ENCODE results near the gene GABPB1.

GABPB1 gene

DNA sequence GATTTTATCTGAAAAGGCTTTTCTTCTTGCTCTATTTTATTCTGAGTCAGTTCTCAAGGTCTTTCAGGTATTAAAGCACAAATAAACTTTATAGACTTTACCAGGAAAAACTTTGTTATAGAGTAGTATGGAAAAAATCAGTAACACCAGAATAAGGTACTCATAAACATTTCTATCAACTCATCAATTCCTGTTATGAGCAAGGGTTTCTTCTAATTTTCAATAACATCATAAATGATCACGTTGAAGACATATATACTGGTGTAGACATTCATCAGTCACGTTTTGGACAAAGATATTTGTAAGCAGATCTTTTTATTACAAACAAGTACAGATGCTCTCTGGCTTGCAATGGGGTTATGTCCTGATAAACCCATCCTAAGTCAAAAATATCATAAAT is 79.9 kb downstream of the GABPB1 start:
- Histone ChIP-seq H3K9ac (ENCODE audit: low read length) (no peak overlapping the region), H3K79me2 (ENCODE audit: low read length) (no peaks in the 10 kb centered on the region), H3K4me1 (ENCODE audit: low read length) (no peaks in the 10 kb centered on the region), H3K27me3 (ENCODE audit: low read depth, low read length) (no peaks in the 10 kb centered on the region), H3K9me3 (ENCODE audit: insufficient read depth, low read length) (no peaks in the 10 kb centered on the region), H4K20me1 (ENCODE audit: insufficient read depth, low read length) (no peaks in the 10 kb centered on the region), H3K27ac (ENCODE audit: low read length) (no peak overlapping the region), H3K4me3 (ENCODE audit: low read length) (no peak overlapping the region), H2AFZ (ENCODE audit: low read depth, low read length) (no peak overlapping the region), H3K4me2 (ENCODE audit: low read length) (no peak overlapping the region), H3K36me3 (replicated peaks; ENCODE audit: low read depth, low read length) (no peaks in the 10 kb centered on the region)
- TF ChIP-seq CTCF (IDR thresholded peaks at IDR 0.05; ENCODE audit: low read depth, low read length) (no peak), EZH2phosphoT487 (IDR thresholded peaks at IDR 0.05; ENCODE audit: low read depth) (no peak)

- Histone ChIP-seq H3K4me1 (ENCODE audit: low read length) (no peaks in the 10 kb centered on the region), H3K27me3 (ENCODE audit: low read depth, low read length) (peaks cover 9% of the 10 kb centered on the region; the same call in 1 of the 2 replicates), H3K9me3 (ENCODE audit: insufficient read depth, low read length) (no peaks in the 10 kb centered on the region), H3K79me2 (ENCODE audit: low read length) (no peaks in the 10 kb centered on the region), H2AFZ (ENCODE audit: low read depth, low read length) (no peak overlapping the region), H3K9ac (ENCODE audit: low read length) (no peak overlapping the region), H4K20me1 (ENCODE audit: insufficient read depth, low read length) (no peaks in the 10 kb centered on the region), H3K36me3 (replicated peaks; ENCODE audit: low read depth, low read length) (no peaks in the 10 kb centered on the region), H3K27ac (ENCODE audit: low read length) (no peak overlapping the region), H3K4me3 (ENCODE audit: low read length) (no peak overlapping the region), H3K4me2 (ENCODE audit: low read length) (no peak overlapping the region)
- no peak for TF ChIP-seq CTCF (IDR thresholded peaks at IDR 0.05; ENCODE audit: low read depth, low read length)
- TF ChIP-seq EZH2phosphoT487 (IDR thresholded peaks at IDR 0.05; ENCODE audit: low read depth), result no peak
These were observed 87.4 kb downstream of the GABPB1 start for GRCh38 chr15:50267577-50267976.

DNA sequence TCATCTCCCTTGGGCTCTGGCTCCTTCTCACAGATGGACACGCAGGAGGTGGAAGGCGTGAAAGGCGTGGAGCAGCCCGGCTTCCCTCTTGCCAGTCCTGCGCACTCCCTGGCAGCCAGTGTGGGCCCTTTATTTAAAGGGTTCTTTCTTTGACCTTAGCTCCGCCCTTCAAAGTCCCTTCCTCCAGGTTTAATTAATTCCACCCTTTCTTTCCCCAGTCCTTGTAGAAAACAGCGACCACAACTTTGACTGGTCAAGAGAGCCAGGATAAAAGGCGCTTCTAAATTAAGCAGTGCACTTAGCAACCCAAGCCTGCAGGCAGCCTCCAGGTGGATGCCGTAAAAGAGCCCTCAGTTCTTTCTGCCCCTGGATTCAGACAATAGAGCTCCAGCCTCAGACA is 89.4 kb downstream of the GABPB1 start, which contains the start of gene HDC:
TSS of gene HDC (minus strand) at position 107 of the 400 bp plus-strand sequence. CDS start at position 4, 103 bp downstream.
- no peaks in the 10 kb centered on the region for H3K79me2 ChIP-seq (ENCODE audit: low read length)
- H4K20me1 ChIP-seq (ENCODE audit: insufficient read depth, low read length), result no peaks in the 10 kb centered on the region
- peaks cover 9% of the 10 kb centered on the region; the same call in 1 of the 2 replicates for H3K27me3 ChIP-seq (ENCODE audit: low read depth, low read length)
- no peaks in the 10 kb centered on the region for H3K36me3 ChIP-seq (replicated peaks; ENCODE audit: low read depth, low read length)
- 0 out of 2 replicates have a peak, but pooled peaks cover under 1% of the 10 kb centered on the region for H3K4me1 ChIP-seq (ENCODE audit: low read length)
- no peak within 1 kb of the TSS for H3K4me2 ChIP-seq (ENCODE audit: low read length)
- no peak for TF ChIP-seq EZH2phosphoT487 (IDR thresholded peaks at IDR 0.05; ENCODE audit: low read depth)
- TF ChIP-seq CTCF (IDR thresholded peaks at IDR 0.05; ENCODE audit: low read depth, low read length), result no peak
- H3K9me3 ChIP-seq (ENCODE audit: insufficient read depth, low read length), result no peaks in the 10 kb centered on the region
- no peak within 1 kb of the TSS for H2AFZ ChIP-seq (ENCODE audit: low read depth, low read length)
- no peak within 1 kb of the TSS for H3K27ac ChIP-seq (ENCODE audit: low read length)
- H3K9ac ChIP-seq (ENCODE audit: low read length), result no peak within 1 kb of the TSS
- no peak within 1 kb of the TSS for H3K4me3 ChIP-seq (ENCODE audit: low read length)

DNA sequence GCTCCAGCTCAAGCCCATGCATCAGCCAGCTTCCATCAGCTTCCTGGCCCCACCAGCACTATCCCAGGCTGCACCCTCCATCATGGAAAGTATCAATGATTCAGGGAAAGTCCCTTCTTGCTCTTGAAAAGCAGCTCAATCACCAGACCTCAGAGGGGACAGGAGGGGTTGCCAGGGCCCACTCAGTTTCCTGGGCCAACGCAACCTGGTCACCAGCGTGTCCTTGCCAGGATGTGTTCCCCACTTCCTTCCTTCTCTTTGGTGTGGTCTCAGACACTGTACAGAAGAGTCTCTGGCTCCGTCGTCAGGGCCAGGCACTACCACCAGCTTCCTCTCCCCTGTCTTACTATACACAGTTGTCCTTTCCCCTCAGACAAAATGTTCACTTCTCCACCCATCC is 92.5 kb downstream of the GABPB1 start:
- no peak overlapping the region for H3K9ac ChIP-seq (ENCODE audit: low read length)
- no peaks in the 10 kb centered on the region for H3K79me2 ChIP-seq (ENCODE audit: low read length)
- peaks cover 9% of the 10 kb centered on the region; the same call in 1 of the 2 replicates for H3K27me3 ChIP-seq (ENCODE audit: low read depth, low read length)
- H2AFZ ChIP-seq (ENCODE audit: low read depth, low read length), result no peak overlapping the region
- H4K20me1 ChIP-seq (ENCODE audit: insufficient read depth, low read length), result no peaks in the 10 kb centered on the region
- H3K36me3 ChIP-seq (replicated peaks; ENCODE audit: low read depth, low read length), result no peaks in the 10 kb centered on the region
- H3K4me1 ChIP-seq (ENCODE audit: low read length), result 0 out of 2 replicates have a peak, but pooled peaks cover 2% of the 10 kb centered on the region
- H3K9me3 ChIP-seq (ENCODE audit: insufficient read depth, low read length), result no peaks in the 10 kb centered on the region
- no peak overlapping the region for H3K27ac ChIP-seq (ENCODE audit: low read length)
- TF ChIP-seq EZH2phosphoT487 (IDR thresholded peaks at IDR 0.05; ENCODE audit: low read depth) (no peak), CTCF (IDR thresholded peaks at IDR 0.05; ENCODE audit: low read depth, low read length) (no peak)
- no peak overlapping the region for H3K4me2 ChIP-seq (ENCODE audit: low read length)
- no peak overlapping the region for H3K4me3 ChIP-seq (ENCODE audit: low read length)

All from OCI-LY3 (cell line).